Motor neuron (in vitro differentiated cells): ENCODE measurements around the gene PCED1B. TPM values are rescaled to one million over a fixed set of nuclear protein-coding genes. Genes with fewer than 3 reads are reported as not detected.
"Not testable (repeated sequence)": the region's sequence is repeated elsewhere in the genome, so short reads cannot be mapped to it uniquely, and the experiment has no call there.

ENCODE experiments used
- ATAC-seq, 8 experiments: fragments of 200-7000 bp; cut with Tn5 transposase; replicated peaks in 6 of 8; 2 replicates each; pipeline ENCODE4 v1.8.0; 2021; ENCODE audit warnings: mild to moderate bottlenecking in 8 of 8, moderate library complexity in 8 of 8
- H3K27ac ChIP-seq, 2 donors: fragments of 250-450 bp; sonication (Bioruptor Pico); 2 replicates each; pipeline ENCODE4 v1.9.0; 2021; ENCODE audit warnings: antibody characterized with exemption in 2 of 2, mild to moderate bottlenecking in 2 of 2, moderate library complexity in 1 of 2
- H3K4me1 ChIP-seq, 2 donors: fragments of 250-450 bp; sonication (Bioruptor Pico); replicated peaks in 1 of 2; 2 replicates each; pipeline ENCODE4 v1.6.1; 2021; ENCODE audit warnings: antibody characterized with exemption in 2 of 2, mild to moderate bottlenecking in 2 of 2, moderate library complexity in 1 of 2
- H3K4me3 ChIP-seq, 5 donors: fragments of 250-450 bp; sonication (Bioruptor Pico); 2 replicates each; pipeline ENCODE4 v1.9.0; 2021; ENCODE audit warnings: antibody characterized with exemption in 5 of 5, mild to moderate bottlenecking in 5 of 5, moderate library complexity in 4 of 5
- WGBS, 10 experiments: fragments of 450-650 bp; shearing (Covaris generic); methylation state at CpG; one replicate each; pipeline ENCODE4 v1.0.0; 2022; 5-methylcytosine and 5-hydroxymethylcytosine counted together
- in situ Hi-C, 9 experiments: fragments of 400-800 bp; cut with MboI; loops; one replicate each; pipeline ENCODE4 v1.15.0; 2021; ENCODE audit warnings: low sequenced_read_pairs in 9 of 9, low pct_unique_long_range_greater_than_20kb in 2 of 9; ENCODE audit not compliant: unreplicated experiment in 9 of 9
- total RNA-seq, 8 experiments: library from RNA; unstranded; fragments of 300-600 nt; gene quantifications; 2 replicates each; pipeline versions ENCODE4 v1.2.3 to v1.2.4, GENCODE V29; 2022

PCED1B gene
- total RNA-seq, 8 experiments from 2014 or later, result 0.05 to 7.5 (median 0.61) TPM

GRCh38 chr12:47178014-47178413, 98.6 kb downstream of the PCED1B start:
- H3K4me3 ChIP-seq, result no peak overlapping the region
- H3K27ac ChIP-seq, result no peak overlapping the region
- in situ Hi-C loops, result no loop called here
- 63 to 100% (median 100%) methylated on average over 1 of the region's 3 CpGs; no CpG with 5 or more reads in 5 of the 10 experiments for WGBS, 10 experiments
- ATAC-seq, result no peak
- no peaks in the 10 kb centered on the region for H3K4me1 ChIP-seq

GRCh38 chr12:47182164-47182938, 102.9 kb downstream of the PCED1B start:
- in situ Hi-C loops, H3K4me1 ChIP-seq, H3K27ac ChIP-seq, ATAC-seq, H3K4me3 ChIP-seq: not testable (repeated sequence)
- whole genome bisulfite sequencing, 10 experiments, result 80 to 100% (median 93%) methylated on average over 1 to 10 of the region's 11 CpGs

DNA sequence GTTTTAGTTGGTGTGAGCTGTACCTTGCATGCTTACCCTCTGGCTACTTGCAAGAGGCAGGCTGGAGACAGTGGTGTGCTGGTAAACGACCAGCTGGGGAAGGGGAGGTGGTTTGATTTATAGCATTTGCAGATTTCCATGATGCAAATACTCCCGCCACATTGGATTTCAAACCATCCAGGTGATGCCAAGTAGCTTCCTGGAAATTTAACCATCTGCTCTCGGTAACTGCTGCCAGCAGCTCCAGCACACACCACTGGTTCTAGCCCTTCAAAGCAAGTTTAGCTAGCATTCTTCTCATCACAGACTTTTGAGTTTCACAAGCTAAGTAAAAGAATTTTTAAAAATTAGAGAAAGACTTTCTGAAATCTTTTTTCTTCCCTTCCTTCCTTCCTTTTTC, 104.8 kb downstream of the PCED1B start:
- Histone ChIP-seq H3K4me3 (no peak overlapping the region), H3K4me1 (no peaks in the 10 kb centered on the region), H3K27ac (no peak overlapping the region)
- 33 to 100% (median 83%) methylated on average over 1 to 3 of the region's 3 CpGs for WGBS, 10 experiments
- peak in 1 of 8 experiments; percentile 35 for ATAC-seq
- in situ Hi-C loops, result no loop called here

DNA sequence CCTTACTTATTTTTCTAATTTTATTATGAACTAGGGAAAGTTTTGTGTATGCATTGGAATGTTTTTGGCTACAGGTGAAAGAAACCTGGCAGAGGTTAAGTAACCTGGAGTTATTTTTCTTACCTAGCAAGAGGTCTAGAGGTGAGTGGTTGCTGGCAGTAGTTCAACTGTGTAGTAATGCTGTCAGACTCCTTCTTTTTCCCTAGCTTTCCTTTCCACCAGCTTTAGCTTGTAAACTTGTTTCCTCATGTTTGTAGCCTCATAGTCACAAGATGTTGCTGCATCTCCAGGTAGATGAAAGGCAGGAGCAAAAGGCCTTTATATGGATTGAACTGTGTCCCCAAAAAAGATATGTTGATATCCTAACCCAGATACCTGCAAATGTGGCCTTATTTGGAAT, 105.4 kb downstream of the PCED1B start:
- no peak overlapping the region for H3K4me3 ChIP-seq
- in situ Hi-C loops, result no loop called here
- no peaks in the 10 kb centered on the region for H3K4me1 ChIP-seq
- ATAC-seq, result no peak
- H3K27ac ChIP-seq, result no peak overlapping the region

DNA sequence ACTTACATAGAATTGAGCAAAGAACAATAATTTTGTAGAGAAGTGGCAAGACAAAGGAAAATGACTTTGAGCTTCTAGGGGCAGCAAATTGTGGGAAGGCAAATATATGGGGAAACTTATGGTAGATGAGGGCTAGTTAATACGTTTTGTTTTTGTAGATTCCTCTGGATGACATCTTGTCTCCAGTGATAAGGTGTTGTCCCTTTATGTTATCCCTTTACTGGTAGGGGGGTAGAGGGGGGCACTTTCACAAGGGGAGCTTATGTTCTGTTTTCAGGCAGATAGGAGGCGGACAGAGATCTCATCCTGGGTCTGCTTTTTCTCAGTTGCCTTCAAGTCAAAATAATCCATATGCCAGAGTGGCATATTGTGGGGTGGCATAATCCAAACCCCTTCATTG, 106.8 kb downstream of the PCED1B start:
- WGBS, 10 experiments, result 60 to 100% (median 80%) methylated on average over 1 to 2 of the region's 2 CpGs; no CpG with 5 or more reads in 4 of the 10 experiments
- ATAC-seq, result no peak
- H3K4me3 ChIP-seq, result no peak overlapping the region
- no peak overlapping the region for H3K27ac ChIP-seq
- no peaks in the 10 kb centered on the region for H3K4me1 ChIP-seq
- in situ Hi-C loops, result no loop called here

DNA sequence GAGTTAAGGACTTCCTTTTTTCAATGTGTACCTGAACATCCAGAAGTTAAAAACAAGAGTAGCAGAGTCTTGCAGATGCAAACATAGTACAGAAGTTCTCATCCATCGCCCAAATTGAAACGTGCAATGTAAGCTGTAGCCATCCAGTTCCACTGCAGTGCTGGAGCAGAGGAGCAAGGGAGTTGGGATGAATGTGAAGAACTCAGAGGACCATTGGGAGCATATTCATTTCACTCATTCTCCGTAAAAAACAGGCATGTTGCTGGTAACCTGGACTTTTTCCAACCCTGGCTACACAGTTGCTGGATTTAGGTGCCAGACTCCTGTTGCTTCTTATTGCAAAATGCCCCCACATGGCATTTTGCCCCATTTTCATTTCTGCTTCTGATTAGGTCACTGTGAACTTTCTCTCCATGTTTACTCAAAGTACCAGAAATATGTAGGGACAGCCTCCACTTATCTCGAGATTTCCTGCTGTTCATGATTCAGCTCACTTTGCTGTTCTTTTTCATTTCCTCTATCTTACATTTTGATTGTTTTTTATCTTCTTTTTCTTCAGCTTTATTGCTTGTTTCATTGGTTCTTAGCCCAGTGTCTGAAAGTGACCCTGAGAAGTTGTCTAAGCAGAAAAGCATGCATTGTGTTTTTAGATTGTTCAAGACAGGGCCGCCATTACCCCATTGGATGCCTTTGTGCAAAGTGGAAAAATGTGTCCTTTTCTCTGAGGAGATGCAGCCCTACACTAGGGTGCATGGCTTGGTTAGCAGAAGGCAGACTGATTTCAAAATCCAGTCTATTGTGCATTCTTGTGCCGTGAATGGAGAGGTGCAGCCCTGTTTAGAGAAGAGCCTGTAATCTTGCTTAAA, 109.4 kb downstream of the PCED1B start:
- Histone ChIP-seq H3K4me3 (no peak overlapping the region), H3K4me1 (no peaks in the 10 kb centered on the region), H3K27ac (no peak overlapping the region)
- in situ Hi-C loops, result no loop called here
- ATAC-seq, result no peak
- WGBS, 10 experiments, result 40 to 95% (median 75%) methylated on average over 1 to 6 of the region's 6 CpGs

DNA sequence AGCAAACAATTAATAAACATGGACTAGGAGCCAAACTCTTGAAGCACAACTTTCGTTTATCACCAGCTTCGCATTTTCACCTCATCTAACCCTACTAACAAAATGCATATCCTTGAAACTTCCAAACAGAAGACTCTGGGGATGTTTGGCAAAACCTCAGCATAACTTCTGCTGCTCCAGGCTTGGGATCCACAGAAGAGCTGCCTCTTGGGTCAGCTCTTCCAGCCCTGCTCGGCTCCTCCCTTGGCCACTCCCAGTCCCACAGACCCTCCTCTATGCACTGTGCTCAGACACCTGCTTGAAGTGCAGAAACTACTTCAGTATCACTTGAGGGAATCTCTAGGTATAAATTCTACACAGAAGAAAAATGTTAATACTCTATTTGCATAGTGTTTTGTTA, 110.3 kb downstream of the PCED1B start:
- H3K4me3 ChIP-seq, result no peak overlapping the region
- no peak overlapping the region for H3K27ac ChIP-seq
- peak in 3 of 8 experiments; percentile 23 to 87 (median 56) for ATAC-seq
- no peaks in the 10 kb centered on the region for H3K4me1 ChIP-seq
- in situ Hi-C loops, result no loop called here
- 14 to 100% (median 92%) methylated on average over 1 to 2 of the region's 3 CpGs; no CpG with 5 or more reads in 4 of the 10 experiments for WGBS, 10 experiments

GRCh38 chr12:47190271-47190750, 110.9 kb downstream of the PCED1B start:
- in situ Hi-C loops, result no loop called here
- no peaks in the 10 kb centered on the region for H3K4me1 ChIP-seq
- no peak overlapping the region for H3K27ac ChIP-seq
- H3K4me3 ChIP-seq, result no peak overlapping the region
- ATAC-seq, result peak in 2 of 8 experiments; percentile 27 to 42
- 55 to 100% (median 100%) methylated on average over 1 to 2 of the region's 3 CpGs; no CpG with 5 or more reads in 1 of the 10 experiments for WGBS, 10 experiments

DNA sequence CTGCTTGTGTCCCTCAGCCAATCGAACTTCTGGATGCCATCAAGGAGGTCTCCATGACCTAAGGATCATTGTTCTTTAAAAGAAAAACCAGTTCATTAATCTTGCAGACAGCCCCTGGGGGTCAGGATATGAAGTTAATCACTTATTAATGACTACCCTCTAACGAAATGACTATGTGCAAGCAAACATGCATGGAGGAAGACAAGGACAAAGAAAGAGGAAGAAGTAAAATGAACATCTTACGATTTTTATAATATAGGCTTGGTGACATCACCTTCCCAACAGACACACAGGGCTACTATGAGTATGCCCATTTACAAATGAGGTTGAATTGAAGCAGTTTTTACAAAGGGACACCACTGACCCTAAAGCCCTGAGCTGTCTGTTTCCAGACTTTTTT, 111.5 kb downstream of the PCED1B start:
- Histone ChIP-seq H3K4me3 (no peak overlapping the region), H3K4me1 (no peaks in the 10 kb centered on the region), H3K27ac (no peak overlapping the region)
- WGBS, 10 experiments, result 0 to 77% (median 54%) methylated on average over 1 to 3 of the region's 3 CpGs; no CpG with 5 or more reads in 1 of the 10 experiments
- in situ Hi-C loops, result no loop called here
- ATAC-seq, result no peak

DNA sequence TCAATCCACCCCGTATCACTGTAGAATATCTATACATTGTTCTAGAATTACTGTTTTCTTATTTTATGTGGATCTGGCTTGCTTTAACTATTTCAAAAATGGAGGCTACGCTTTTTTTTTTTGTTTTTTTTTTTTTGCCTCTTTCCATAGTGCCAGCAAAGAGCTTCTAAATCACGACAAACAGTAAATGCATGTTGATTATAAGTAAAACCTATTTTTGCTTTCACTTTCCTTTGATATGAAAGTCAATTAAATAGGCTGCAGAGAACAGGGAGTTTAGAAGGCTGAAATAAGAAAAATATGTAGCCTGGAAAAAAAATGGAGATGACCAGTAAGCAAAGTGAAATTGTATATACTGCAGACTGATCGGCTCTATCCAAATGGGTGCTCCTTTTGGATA, 112.6 kb downstream of the PCED1B start:
- ATAC-seq, result no peak
- in situ Hi-C loops, result no loop called here
- 76 to 96% (median 84%) methylated on average over 3 to 4 of the region's 4 CpGs; no CpG with 5 or more reads in 1 of the 10 experiments for WGBS, 10 experiments

DNA sequence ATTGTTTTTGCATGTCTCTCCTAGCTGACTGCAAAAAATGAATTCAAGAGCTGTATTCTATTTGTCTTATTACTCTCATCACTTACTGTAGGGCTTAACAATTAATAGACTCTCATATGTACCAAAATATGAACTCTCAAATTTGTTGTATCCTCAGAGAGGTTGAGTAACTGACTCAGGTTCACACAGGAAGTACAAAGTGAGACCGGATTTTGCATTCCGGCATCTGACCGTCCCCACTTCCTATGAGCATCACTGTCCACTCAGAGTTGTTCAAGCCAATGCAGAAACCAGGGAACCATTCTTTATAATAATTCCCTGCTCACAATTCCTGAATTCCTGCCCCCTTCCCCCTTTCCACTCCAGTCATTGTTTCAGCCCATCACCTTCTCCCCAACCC, 113.6 kb downstream of the PCED1B start:
- 83 to 100% (median 100%) methylated on average over 1 to 3 of the region's 3 CpGs; no CpG with 5 or more reads in 1 of the 10 experiments for WGBS, 10 experiments
- no peak for ATAC-seq
- no peak overlapping the region for H3K4me3 ChIP-seq
- no peak overlapping the region for H3K27ac ChIP-seq
- in situ Hi-C loops, result no loop called here
- H3K4me1 ChIP-seq, result no peaks in the 10 kb centered on the region

More for the DNA sequence above, 112.6 kb downstream of the PCED1B start:
- H3K4me3 ChIP-seq, result no peak overlapping the region
- H3K4me1 ChIP-seq, result no peaks in the 10 kb centered on the region
- H3K27ac ChIP-seq, result no peak overlapping the region

DNA sequence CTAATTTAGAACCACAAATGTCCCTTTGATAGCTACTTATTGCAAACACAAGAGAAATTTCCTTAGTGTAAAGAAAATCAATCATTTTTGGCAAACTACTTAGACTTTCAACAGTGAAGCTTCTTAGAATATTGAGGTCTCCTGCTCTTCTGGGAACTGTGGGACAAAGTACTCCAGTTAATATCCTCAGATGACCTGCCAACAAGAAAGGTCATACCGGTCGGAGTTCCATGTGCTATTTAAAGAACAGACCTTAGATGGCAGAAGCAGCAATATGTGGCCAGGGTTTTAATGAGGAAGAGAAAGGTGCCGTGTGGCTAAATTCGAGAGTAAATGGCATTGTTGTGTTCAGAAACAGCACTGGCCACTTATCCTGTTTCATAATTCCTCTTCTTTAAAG, 115.1 kb downstream of the PCED1B start:
- H3K4me3 ChIP-seq, result no peak overlapping the region
- in situ Hi-C loops, result no loop called here
- ATAC-seq, result no peak
- 21 to 93% (median 57%) methylated on average over 2 to 4 of the region's 4 CpGs for WGBS, 10 experiments
- no peak overlapping the region for H3K27ac ChIP-seq
- no peaks in the 10 kb centered on the region for H3K4me1 ChIP-seq

GRCh38 chr12:47200446-47200845, 121.0 kb downstream of the PCED1B start:
- Histone ChIP-seq H3K4me3 (no peak overlapping the region), H3K4me1 (no peaks in the 10 kb centered on the region), H3K27ac (no peak overlapping the region)
- ATAC-seq, result no peak
- in situ Hi-C loops, result no loop called here
- 48 to 100% (median 83%) methylated on average over 1 to 2 of the region's 2 CpGs; no CpG with 5 or more reads in 2 of the 10 experiments for WGBS, 10 experiments
